Fibroblast of mammary gland (primary cell): Measurements from ENCODE around the gene SECISBP2.
"Not testable (repeated sequence)": the region's sequence is repeated elsewhere in the genome, so short reads cannot be mapped to it uniquely, and the experiment has no call there.

Experiments
- DNase-seq: peaks from one replicate; pipeline ENCODE4 v3.0.0-alpha.2; 2010; ENCODE audit warnings: low read depth
- H3K4me3 ChIP-seq: 2 replicates; pipeline ENCODE4 v1.5.1; 2011; ENCODE audit warnings: low read depth, mild to moderate bottlenecking, low read length, moderate library complexity; ENCODE audit not compliant: control insufficient read depth
- TF ChIP-seq, protein P1 (sequence below): conservative IDR thresholded peaks from 2 replicates; pipeline ENCODE4 v1.5.1; 2011; ENCODE audit warnings: low read depth, low read length, inconsistent platforms; ENCODE audit not compliant: control insufficient read depth, insufficient read depth

The SECISBP2 gene

DNA sequence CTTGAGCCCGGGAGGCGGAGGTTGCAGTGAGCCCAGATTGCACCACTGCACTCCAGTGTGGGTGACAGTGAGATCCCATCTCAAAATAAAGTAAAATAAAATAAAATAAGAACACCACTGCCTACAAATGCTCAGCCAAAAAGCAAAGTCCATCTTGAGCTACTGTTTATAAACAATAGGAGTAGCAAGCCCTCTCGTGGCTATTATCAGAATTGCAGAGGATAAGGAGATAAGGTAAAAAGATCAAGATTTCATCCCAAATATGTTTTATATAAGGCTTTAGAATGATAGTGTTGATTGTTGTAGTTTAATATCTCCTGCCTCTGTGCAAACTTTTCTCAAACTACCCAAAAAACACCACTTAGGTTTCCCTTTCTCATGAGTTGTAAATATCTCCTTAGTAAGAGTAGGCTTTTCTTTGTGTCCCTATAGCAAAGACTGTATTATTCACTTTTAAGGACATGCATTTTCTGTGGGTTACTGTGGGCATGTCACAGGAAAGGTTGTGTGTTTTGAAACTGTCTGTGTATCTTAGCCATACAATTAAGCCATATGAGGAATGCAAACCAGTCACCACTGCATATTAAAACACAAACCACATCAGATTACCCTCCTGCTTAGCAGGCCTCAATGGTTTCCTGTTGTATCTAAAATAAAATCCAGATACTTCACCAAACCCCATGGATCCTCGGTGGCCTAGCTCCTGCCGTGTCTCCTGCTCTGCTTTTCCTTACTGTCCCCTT lies 39.1 kb upstream of the SECISBP2 start:
- TF ChIP-seq, protein P1, sequence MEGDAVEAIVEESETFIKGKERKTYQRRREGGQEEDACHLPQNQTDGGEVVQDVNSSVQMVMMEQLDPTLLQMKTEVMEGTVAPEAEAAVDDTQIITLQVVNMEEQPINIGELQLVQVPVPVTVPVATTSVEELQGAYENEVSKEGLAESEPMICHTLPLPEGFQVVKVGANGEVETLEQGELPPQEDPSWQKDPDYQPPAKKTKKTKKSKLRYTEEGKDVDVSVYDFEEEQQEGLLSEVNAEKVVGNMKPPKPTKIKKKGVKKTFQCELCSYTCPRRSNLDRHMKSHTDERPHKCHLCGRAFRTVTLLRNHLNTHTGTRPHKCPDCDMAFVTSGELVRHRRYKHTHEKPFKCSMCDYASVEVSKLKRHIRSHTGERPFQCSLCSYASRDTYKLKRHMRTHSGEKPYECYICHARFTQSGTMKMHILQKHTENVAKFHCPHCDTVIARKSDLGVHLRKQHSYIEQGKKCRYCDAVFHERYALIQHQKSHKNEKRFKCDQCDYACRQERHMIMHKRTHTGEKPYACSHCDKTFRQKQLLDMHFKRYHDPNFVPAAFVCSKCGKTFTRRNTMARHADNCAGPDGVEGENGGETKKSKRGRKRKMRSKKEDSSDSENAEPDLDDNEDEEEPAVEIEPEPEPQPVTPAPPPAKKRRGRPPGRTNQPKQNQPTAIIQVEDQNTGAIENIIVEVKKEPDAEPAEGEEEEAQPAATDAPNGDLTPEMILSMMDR, result peak; percentile 85
- DNase-seq, result peak; percentile 81
- H3K4me3 ChIP-seq, result no peak overlapping the region

- peak; percentile 60 for DNase-seq
- TF ChIP-seq, protein P1, result no peak
- no peak overlapping the region for H3K4me3 ChIP-seq
These were observed 37.2 kb upstream of the SECISBP2 start for GRCh38 chr9:89281106-89281505.

DNA sequence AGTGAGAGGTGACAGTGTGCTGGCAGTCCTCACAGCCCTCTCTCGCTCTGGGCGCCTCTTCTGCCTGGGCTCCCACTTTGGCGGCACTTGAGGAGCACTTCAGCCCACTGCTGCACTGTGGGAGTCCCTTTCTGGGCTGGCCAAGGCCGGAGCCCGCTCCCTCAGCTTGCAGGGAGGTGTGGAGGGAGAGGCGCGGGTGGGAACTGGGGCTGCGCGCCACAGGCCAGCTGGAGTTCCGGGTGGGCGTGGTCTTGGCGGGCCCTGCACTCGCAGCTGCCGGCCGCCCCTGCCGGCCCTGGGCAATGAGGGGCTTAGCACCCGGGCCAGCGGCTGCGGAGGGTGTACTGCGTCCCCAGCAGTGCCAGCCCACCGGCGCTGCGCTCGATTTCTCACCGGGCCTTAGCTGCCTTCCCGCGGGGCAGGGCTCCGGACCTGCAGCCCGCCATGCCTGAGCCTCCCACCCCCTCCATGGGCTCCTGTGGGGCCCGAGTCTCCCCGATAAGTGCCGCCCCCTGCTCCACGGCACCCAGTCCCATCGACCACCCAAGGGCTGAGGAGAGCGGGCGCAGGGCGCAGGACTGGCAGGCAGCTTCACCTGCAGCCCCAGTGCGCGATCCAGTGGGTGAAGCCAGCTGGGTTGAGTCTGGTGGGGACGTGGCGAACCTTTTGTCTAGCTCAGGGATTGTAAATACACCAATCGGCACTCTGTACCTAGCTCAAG lies 35.9 kb upstream of the SECISBP2 start:
- DNase-seq, result not testable (repeated sequence)

DNA sequence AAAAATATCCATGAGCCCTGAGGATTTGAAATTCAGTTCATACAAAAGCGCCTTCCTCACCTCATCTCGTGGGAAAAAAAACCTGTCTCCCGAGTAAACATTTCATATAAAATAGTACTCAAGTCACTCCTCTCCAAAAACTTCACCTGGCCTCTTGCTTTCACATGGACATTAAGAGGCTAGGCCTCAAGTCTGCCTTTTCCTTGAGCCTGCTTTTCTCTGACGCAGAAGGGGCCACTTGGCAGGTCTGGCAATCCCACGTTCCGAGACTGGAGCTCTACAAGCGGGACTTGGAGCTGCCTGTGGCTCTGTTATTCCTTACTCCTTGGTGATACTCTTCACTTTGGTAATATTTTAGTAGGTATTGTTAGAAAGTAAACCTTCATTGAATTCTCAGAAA lies 34.2 kb upstream of the SECISBP2 start:
- no peak for DNase-seq
- TF ChIP-seq, protein P1, result no peak

More for the DNA sequence above, 35.9 kb upstream of the SECISBP2 start:
- not testable (repeated sequence) for H3K4me3 ChIP-seq

DNA sequence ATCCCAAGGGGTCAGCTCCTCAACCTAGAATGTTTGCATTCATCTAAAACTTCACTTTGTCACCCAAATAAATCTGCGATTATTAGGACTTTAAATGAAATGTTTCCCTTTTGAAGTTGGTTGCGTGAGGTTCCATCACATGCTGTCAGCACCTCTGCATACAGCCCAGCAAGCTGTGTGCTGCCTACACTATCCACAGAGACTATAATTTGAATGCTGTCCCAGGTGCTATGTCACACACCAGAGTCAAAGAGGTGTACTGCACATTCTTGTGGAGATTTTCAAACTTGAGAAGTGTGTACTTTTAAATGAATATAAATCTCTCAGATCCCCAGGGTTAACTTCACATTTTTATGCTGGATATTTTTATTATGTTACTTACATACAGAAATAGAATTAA lies 26.6 kb upstream of the SECISBP2 start:
- H3K4me3 ChIP-seq, result no peak overlapping the region
- TF ChIP-seq, protein P1, result no peak
- no peak for DNase-seq

More for the DNA sequence above, 34.2 kb upstream of the SECISBP2 start:
- no peak overlapping the region for H3K4me3 ChIP-seq

- TF ChIP-seq, protein P1, result no peak
- no peak for DNase-seq
- no peak overlapping the region for H3K4me3 ChIP-seq
These were observed 25.3 kb upstream of the SECISBP2 start for GRCh38 chr9:89293014-89293413.

GRCh38 chr9:89295400-89295799 lies 22.9 kb upstream of the SECISBP2 start:
- DNase-seq, result no peak
- no peak overlapping the region for H3K4me3 ChIP-seq
- TF ChIP-seq, protein P1, result no peak

GRCh38 chr9:89301996-89302395 lies 16.3 kb upstream of the SECISBP2 start:
- not testable (repeated sequence) for DNase-seq, H3K4me3 ChIP-seq
